Adipocyte (in vitro differentiated cells): Measurements from ENCODE around the gene YIF1A.

Experiments used
- DNase-seq: peaks from one replicate; pipeline ENCODE4 v3.0.0-alpha.2; 2015; ENCODE audit warnings: low read depth
- H3K27me3 ChIP-seq: replicated peaks from 2 replicates; pipeline ENCODE4 v1.7.0; 2013; ENCODE audit warnings: mild to moderate bottlenecking, low read length, moderate library complexity; ENCODE audit not compliant: control insufficient read depth, insufficient read depth
- H3K36me3 ChIP-seq: 2 replicates; pipeline ENCODE4 v1.7.0; 2013; ENCODE audit warnings: low read length, mild to moderate bottlenecking, moderate library complexity; ENCODE audit not compliant: control insufficient read depth, insufficient read depth, severe bottlenecking
- H3K4me1 ChIP-seq: 2 replicates; pipeline ENCODE4 v1.7.0; 2013; ENCODE audit warnings: mild to moderate bottlenecking, low read length, moderate library complexity; ENCODE audit not compliant: control insufficient read depth, insufficient read depth
- H3K4me3 ChIP-seq: 2 replicates; pipeline ENCODE4 v1.7.0; 2013; ENCODE audit warnings: mild to moderate bottlenecking, low read length, moderate library complexity
- H3K9ac ChIP-seq: 2 replicates; pipeline ENCODE4 v1.7.0; 2013; ENCODE audit warnings: mild to moderate bottlenecking, low read length, moderate library complexity
- H3K9me3 ChIP-seq: 2 replicates; pipeline ENCODE4 v1.7.0; 2013; ENCODE audit warnings: mild to moderate bottlenecking, low read length, moderate library complexity; ENCODE audit not compliant: control insufficient read depth

YIF1A gene

DNA sequence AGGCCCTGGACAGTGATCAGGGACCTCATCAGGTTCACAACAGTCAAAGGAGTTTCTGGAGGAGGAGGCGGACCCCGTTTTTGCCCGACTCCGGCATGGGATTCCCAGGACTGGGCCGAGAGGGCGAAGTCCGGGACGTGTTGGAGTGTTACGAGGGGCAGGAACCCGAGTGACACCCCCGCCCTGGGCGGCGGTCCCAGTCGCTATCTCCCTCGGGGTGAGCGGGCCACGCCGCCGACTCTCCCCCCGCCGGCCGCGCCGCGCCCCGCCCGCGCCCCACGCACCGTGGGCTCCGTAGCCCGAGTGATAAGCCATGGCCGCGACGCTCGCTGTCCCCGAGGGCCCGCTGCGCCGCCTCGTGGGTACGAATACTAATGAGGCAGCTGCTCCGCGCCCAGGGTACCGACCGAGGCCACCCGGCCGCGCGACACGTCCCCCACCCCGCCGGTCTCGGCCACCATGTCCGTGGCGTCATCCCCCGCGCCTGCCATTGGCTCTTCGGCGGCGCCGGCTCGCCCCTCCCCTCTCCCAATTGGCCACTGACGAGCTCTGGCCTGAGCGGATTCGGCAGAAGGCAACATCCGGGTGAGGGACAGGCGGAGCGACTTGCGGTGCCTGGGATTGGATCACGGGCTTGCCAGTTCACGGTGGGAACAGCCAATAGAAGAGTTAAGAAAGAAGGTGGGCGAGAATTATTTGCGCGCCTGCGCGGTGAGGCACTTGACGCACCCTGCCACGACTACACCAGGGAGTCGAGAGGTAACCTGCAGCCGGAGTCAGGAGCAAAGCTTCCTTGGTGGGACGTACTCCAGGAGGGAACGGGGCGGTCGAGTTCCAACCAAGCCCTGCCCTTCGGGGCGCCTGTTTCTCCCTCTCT lies at the start of gene YIF1A:
TSS of gene YIF1A (minus strand) at position 473 of the 877 bp plus-strand sequence. CDS start at position 315, 158 bp downstream.
- Histone ChIP-seq H3K9me3 (no peaks in the 10 kb centered on the region), H3K27me3 (peaks cover 16% of the 10 kb centered on the region), H3K9ac (peak within 1 kb of the TSS; percentile 95), H3K4me3 (peak within 1 kb of the TSS; percentile 97), H3K36me3 (peaks cover 26% of the 10 kb centered on the region), H3K4me1 (peaks cover 24% of the 10 kb centered on the region)
- DNase-seq: peak; percentile 99

- H3K9me3 ChIP-seq: no peaks in the 10 kb centered on the region
- no peaks in the 10 kb centered on the region for H3K27me3 ChIP-seq
- no peak overlapping the region for H3K4me3 ChIP-seq
- DNase-seq: no peak
- H3K4me1 ChIP-seq: peaks cover 22% of the 10 kb centered on the region
- H3K9ac ChIP-seq: no peak overlapping the region
- peaks cover 54% of the 10 kb centered on the region for H3K36me3 ChIP-seq
Observed at GRCh38 chr11:66337103-66337899, 48.4 kb upstream of the YIF1A start.

GRCh38 chr11:66336234-66337102 lies 47.5 kb upstream of the YIF1A start, which contains the start of gene RIN1:
TSS of gene RIN1 (minus strand) at chr11:66336434. CDS start at chr11:66336402, 32 bp downstream.
- H3K9ac ChIP-seq: peak within 1 kb of the TSS; percentile 86
- peaks cover 22% of the 10 kb centered on the region for H3K4me1 ChIP-seq
- H3K4me3 ChIP-seq: peak within 1 kb of the TSS; percentile 82
- H3K9me3 ChIP-seq: no peaks in the 10 kb centered on the region
- H3K36me3 ChIP-seq: peaks cover 54% of the 10 kb centered on the region
- DNase-seq: peak; percentile 90
- H3K27me3 ChIP-seq: no peaks in the 10 kb centered on the region

- peak overlapping the region; percentile 86 for H3K9ac ChIP-seq
- peak; percentile 71 for DNase-seq
- H3K4me1 ChIP-seq: peaks cover 22% of the 10 kb centered on the region
- peaks cover 48% of the 10 kb centered on the region for H3K36me3 ChIP-seq
- H3K27me3 ChIP-seq: no peaks in the 10 kb centered on the region
- no peaks in the 10 kb centered on the region for H3K9me3 ChIP-seq
- H3K4me3 ChIP-seq: peak overlapping the region; percentile 82
Observed at GRCh38 chr11:66335531-66336233, 46.7 kb upstream of the YIF1A start.

DNA sequence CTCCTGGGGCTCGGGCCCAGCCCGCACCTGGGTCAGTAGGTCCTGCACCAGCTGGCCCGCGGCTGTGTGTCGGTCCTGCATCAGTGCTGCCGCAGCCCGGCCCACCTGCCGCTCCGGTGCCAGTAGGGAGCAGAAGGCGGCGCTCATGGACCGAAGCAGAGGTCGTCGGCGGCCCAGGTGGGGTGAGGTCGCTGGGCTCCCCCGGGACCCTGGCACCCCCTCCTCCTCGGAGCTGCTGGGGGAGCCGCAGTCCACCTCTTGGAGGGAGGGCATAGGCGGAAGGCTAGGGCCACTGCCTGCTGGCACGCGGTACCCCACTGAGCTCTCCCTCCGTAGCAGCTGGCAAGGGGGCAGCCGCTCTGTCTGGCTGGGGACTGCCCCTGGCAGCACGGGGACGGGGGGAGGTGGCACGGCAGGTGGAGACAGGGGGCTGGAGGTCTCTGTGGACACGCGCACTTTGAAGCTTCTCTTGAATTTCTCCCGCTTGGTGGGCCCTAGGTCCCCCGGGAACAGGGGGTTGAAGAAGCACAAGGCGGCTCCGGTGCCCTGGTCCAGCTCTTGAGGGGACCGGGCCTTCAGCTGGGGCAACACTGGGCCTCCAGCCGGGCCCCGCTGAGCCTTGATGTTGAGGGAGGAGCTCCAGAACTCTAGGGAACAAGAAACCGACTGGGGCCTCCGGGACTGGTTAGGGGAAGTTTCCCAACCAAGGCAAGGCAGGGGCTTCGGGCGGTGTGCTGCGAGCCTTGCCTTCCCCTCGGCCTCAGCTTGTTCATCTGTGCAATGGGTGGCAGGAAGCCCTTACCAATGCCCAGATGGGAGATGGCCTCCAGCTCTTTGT lies 45.9 kb upstream of the YIF1A start:
- peak overlapping the region; percentile 82 for H3K4me3 ChIP-seq
- no peaks in the 10 kb centered on the region for H3K27me3 ChIP-seq

GRCh38 chr11:66333896-66334604 lies 45.1 kb upstream of the YIF1A start:
- no peak for DNase-seq
- Histone ChIP-seq H3K27me3 (no peaks in the 10 kb centered on the region), H3K9me3 (no peaks in the 10 kb centered on the region)

More for the DNA sequence above, 45.9 kb upstream of the YIF1A start:
- peak; percentile 56 for DNase-seq
- peaks cover 40% of the 10 kb centered on the region for H3K36me3 ChIP-seq
- H3K9ac ChIP-seq: peak overlapping the region; percentile 86
- H3K9me3 ChIP-seq: no peaks in the 10 kb centered on the region
- H3K4me1 ChIP-seq: peaks cover 22% of the 10 kb centered on the region

GRCh38 chr11:66333220-66333877 lies 44.4 kb upstream of the YIF1A start:
- Histone ChIP-seq H3K36me3 (peaks cover 26% of the 10 kb centered on the region), H3K27me3 (no peaks in the 10 kb centered on the region), H3K9me3 (no peaks in the 10 kb centered on the region), H3K4me1 (peaks cover 28% of the 10 kb centered on the region), H3K4me3 (no peak overlapping the region), H3K9ac (no peak overlapping the region)
- DNase-seq: no peak

More at GRCh38 chr11:66333896-66334604, 45.1 kb upstream of the YIF1A start:
- H3K4me3 ChIP-seq: no peak overlapping the region
- H3K4me1 ChIP-seq: peaks cover 22% of the 10 kb centered on the region
- H3K9ac ChIP-seq: peak overlapping the region; percentile 86
- peaks cover 32% of the 10 kb centered on the region for H3K36me3 ChIP-seq

DNA sequence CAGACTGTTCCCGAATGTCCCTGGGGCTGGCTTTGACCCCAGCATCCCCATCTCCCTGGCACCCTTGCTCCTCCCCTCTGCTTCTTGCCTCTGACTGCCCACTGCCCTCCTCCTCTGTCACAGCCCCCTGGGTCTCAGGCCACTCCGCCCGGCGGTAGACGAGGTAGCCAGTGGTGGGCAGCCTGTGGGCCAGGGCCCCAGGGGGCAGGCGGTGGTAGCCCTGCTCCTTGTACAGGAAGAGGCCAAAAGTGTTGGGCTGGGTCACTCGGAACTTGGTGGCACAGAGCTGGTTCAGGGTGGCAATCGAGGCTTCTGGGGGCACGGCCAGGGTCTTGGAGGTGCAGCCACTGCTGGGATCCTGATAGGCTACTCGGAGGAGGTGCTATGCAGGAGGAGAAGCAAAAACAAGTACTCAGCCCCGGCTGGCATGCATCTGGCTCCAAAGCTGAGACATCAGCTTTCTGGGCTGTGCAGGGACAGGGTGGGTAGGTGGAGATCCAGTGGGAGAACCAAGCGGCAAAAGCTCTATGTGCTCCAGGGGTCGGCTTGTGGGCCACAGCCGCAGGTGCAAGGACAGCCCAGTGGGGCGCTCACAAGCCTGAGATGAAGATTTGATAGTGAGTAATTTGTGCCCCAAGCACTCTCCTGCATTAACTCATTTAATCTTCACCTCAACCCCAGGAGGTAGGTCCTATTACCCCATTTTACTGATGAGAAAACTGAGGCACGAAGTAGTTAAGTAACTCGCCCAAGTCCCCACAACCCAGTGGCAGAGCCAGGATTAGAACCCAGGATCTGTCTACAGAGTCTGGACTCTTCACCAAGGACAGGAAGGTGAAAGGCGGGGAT lies 43.7 kb upstream of the YIF1A start:
- DNase-seq: no peak
- H3K36me3 ChIP-seq: peaks cover 26% of the 10 kb centered on the region
- H3K27me3 ChIP-seq: no peaks in the 10 kb centered on the region
- H3K4me3 ChIP-seq: no peak overlapping the region
- no peak overlapping the region for H3K9ac ChIP-seq
- peaks cover 36% of the 10 kb centered on the region for H3K4me1 ChIP-seq
- no peaks in the 10 kb centered on the region for H3K9me3 ChIP-seq
